Loucy (cell line): ENCODE results near the gene IREB2.
A peak's percentile ranks its signal among the peaks of the same experiment; 100 is the strongest.
"Not testable (repeated sequence)": the region's sequence is repeated elsewhere in the genome, so short reads cannot be mapped to it uniquely, and the experiment has no call there.

Experiments
- H2AFZ ChIP-seq: fragments of 200-600 bp; sonication (generic); 2 replicates; pipeline ENCODE4 v1.6.0; 2016; ENCODE audit warnings: antibody characterized with exemption, mild to moderate bottlenecking, low read length, moderate library complexity
- H3F3A ChIP-seq: fragments of 200-600 bp; 2 replicates; pipeline ENCODE4 v1.6.0; 2016; ENCODE audit warnings: antibody characterized with exemption, low read depth, mild to moderate bottlenecking
- H3K27me3 ChIP-seq: fragments of 200-600 bp; sonication (generic); 2 replicates; pipeline ENCODE4 v1.6.1; 2014; ENCODE audit warnings: low read length, mild to moderate bottlenecking; ENCODE audit not compliant: insufficient read depth, poor library complexity, severe bottlenecking
- H3K36me3 ChIP-seq: fragments of 200-600 bp; sonication (generic); 2 replicates; pipeline ENCODE4 v1.6.1; 2016; ENCODE audit warnings: low read length; ENCODE audit not compliant: insufficient read depth
- H3K4me1 ChIP-seq: fragments of 200-600 bp; sonication (generic); 2 replicates; pipeline ENCODE4 v1.5.1; 2014; ENCODE audit warnings: low read length, mild to moderate bottlenecking; ENCODE audit not compliant: insufficient read depth, poor library complexity, severe bottlenecking
- H3K4me2 ChIP-seq: fragments of 200-600 bp; sonication (generic); 2 replicates; pipeline ENCODE4 v1.6.0; 2014; ENCODE audit warnings: antibody characterized with exemption, low read length, low read depth, mild to moderate bottlenecking; ENCODE audit not compliant: poor library complexity, severe bottlenecking
- H3K4me3 ChIP-seq: fragments of 200-600 bp; sonication (generic); 2 replicates; pipeline ENCODE4 v1.5.1; 2014; ENCODE audit warnings: low read length, mild to moderate bottlenecking, mixed read lengths; ENCODE audit not compliant: poor library complexity, severe bottlenecking
- H3K79me2 ChIP-seq: fragments of 200-600 bp; sonication (generic); 2 replicates; pipeline ENCODE4 v1.6.1; 2014; ENCODE audit warnings: low read length; ENCODE audit not compliant: insufficient read depth
- H3K9ac ChIP-seq: fragments of 200-600 bp; sonication (generic); 2 replicates; pipeline ENCODE4 v1.6.0; 2014; ENCODE audit warnings: mild to moderate bottlenecking, low read depth, low read length, moderate library complexity; ENCODE audit not compliant: poor library complexity, severe bottlenecking
- H3K9me2 ChIP-seq: fragments of 200-600 bp; sonication (generic); replicated peaks from 2 replicates; pipeline ENCODE4 v1.6.1; 2016; ENCODE audit warnings: low read depth, low read length, mixed read lengths
- H3K9me3 ChIP-seq: fragments of 200-600 bp; sonication (generic); 2 replicates; pipeline ENCODE4 v1.6.1; 2014; ENCODE audit warnings: mild to moderate bottlenecking, antibody characterized with exemption, low read length, low read depth; ENCODE audit not compliant: insufficient read depth
- H4K20me1 ChIP-seq: fragments of 200-600 bp; sonication (generic); 2 replicates; pipeline ENCODE4 v1.6.0; 2014; ENCODE audit warnings: antibody characterized with exemption, low read length, mild to moderate bottlenecking; ENCODE audit not compliant: insufficient read depth, poor library complexity, severe bottlenecking
- CTCF ChIP-seq: fragments of 200-600 bp; sonication (generic); conservative IDR thresholded peaks from 2 replicates; pipeline ENCODE4 v1.5.1; 2014; ENCODE audit warnings: mild to moderate bottlenecking, antibody characterized with exemption, low read length
- EZH2phosphoT487 ChIP-seq: fragments of 200-600 bp; IDR thresholded peaks from 2 replicates; pipeline ENCODE4 v1.6.1; 2018; ENCODE audit warnings: antibody characterized with exemption, mild to moderate bottlenecking, moderate library complexity, borderline replicate concordance

IREB2 gene

GRCh38 chr15:78537266-78537905, 99.4 kb downstream of the IREB2 start:
- H3K4me3 ChIP-seq, result no peak overlapping the region
- TF ChIP-seq CTCF (no peak), EZH2phosphoT487 (no peak)
- H3K9me3 ChIP-seq, result no peaks in the 10 kb centered on the region
- H3K36me3 ChIP-seq, result 0 out of 2 replicates have a peak, but pooled peaks cover 1% of the 10 kb centered on the region
- no peak overlapping the region for H3K9ac ChIP-seq
- H3K27me3 ChIP-seq, result no peaks in the 10 kb centered on the region
- no peaks in the 10 kb centered on the region for H3K9me2 ChIP-seq
- peaks cover 17% of the 10 kb centered on the region for H4K20me1 ChIP-seq
- no peak overlapping the region for H2AFZ ChIP-seq
- no peaks in the 10 kb centered on the region for H3F3A ChIP-seq
- H3K4me2 ChIP-seq, result no peak overlapping the region
- peaks cover 24% of the 10 kb centered on the region for H3K79me2 ChIP-seq
- H3K4me1 ChIP-seq, result peaks cover 20% of the 10 kb centered on the region

GRCh38 chr15:78538358-78538757, 100.3 kb downstream of the IREB2 start:
- H2AFZ ChIP-seq, result no peak overlapping the region
- no peak for TF ChIP-seq EZH2phosphoT487
- H3K9me2 ChIP-seq, result no peaks in the 10 kb centered on the region

GRCh38 chr15:78539464-78540140, 101.6 kb downstream of the IREB2 start:
- H2AFZ ChIP-seq, result peak overlapping the region; percentile 88
- not testable (repeated sequence) for H3K27me3 ChIP-seq
- H3K4me1 ChIP-seq, result peaks cover 34% of the 10 kb centered on the region

More at GRCh38 chr15:78538358-78538757, 100.3 kb downstream of the IREB2 start:
- Histone ChIP-seq H3K4me3 (no peak overlapping the region), H3K9me3 (no peaks in the 10 kb centered on the region), H3K36me3 (0 out of 2 replicates have a peak, but pooled peaks cover 5% of the 10 kb centered on the region), H3K4me2 (no peak overlapping the region), H3K4me1 (peaks cover 29% of the 10 kb centered on the region), H3K27me3 (no peaks in the 10 kb centered on the region), H4K20me1 (peaks cover 26% of the 10 kb centered on the region), H3K9ac (no peak overlapping the region), H3F3A (no peaks in the 10 kb centered on the region), H3K79me2 (peaks cover 33% of the 10 kb centered on the region)

GRCh38 chr15:78540141-78540870, 102.3 kb downstream of the IREB2 start, which contains the start of gene PSMA4:
TSS of gene PSMA4 (plus strand) at chr15:78540444. CDS start at chr15:78541928, 1,484 bp downstream.
- peak within 1 kb of the TSS; percentile 88 for H2AFZ ChIP-seq
- TF ChIP-seq EZH2phosphoT487 (no peak), CTCF (no peak; the same call in 1 of the 2 replicates)
- no peaks in the 10 kb centered on the region for H3K9me3 ChIP-seq
- H3K9ac ChIP-seq, result peak within 1 kb of the TSS; percentile 91
- peaks cover 53% of the 10 kb centered on the region for H3K79me2 ChIP-seq
- peaks cover 14% of the 10 kb centered on the region for H3K36me3 ChIP-seq
- H3K4me2 ChIP-seq, result peak within 1 kb of the TSS; percentile 97
- no peaks in the 10 kb centered on the region for H3K9me2 ChIP-seq
- peaks cover 44% of the 10 kb centered on the region for H4K20me1 ChIP-seq
- no peaks in the 10 kb centered on the region for H3F3A ChIP-seq
- H3K4me1 ChIP-seq, result peaks cover 39% of the 10 kb centered on the region
- H3K27me3 ChIP-seq, result no peaks in the 10 kb centered on the region
- H3K4me3 ChIP-seq, result peak within 1 kb of the TSS; percentile 95

More at GRCh38 chr15:78539464-78540140, 101.6 kb downstream of the IREB2 start:
- H3K79me2 ChIP-seq, result peaks cover 46% of the 10 kb centered on the region
- H3K4me3 ChIP-seq, result peak overlapping the region; percentile 95
- H3K4me2 ChIP-seq, result peak overlapping the region; percentile 97
- H3K9me3 ChIP-seq, H3K36me3 ChIP-seq, H3F3A ChIP-seq, H3K9me2 ChIP-seq: not testable (repeated sequence)
- peak overlapping the region; percentile 91 for H3K9ac ChIP-seq
- peaks cover 37% of the 10 kb centered on the region for H4K20me1 ChIP-seq
